GM12878 (cell line): ENCODE data around the gene TBC1D20. TPM values are rescaled to one million over a fixed set of nuclear protein-coding genes. Genes with fewer than 3 reads are reported as not detected.

Experiments used
- ATAC-seq: fragments of 200-7000 bp; cut with Tn5 transposase; 3 replicates; pipeline ENCODE4 v1.9.1; 2020; ENCODE audit warnings: mild to moderate bottlenecking, moderate library complexity
- BruUV-seq: library from RNA; stranded (reverse); fragments of 400-500 nt; replicated peaks from 2 replicates; lab custom pipeline; 2021; lab: Mats Ljungman, UMichigan
- CTCF ChIA-PET: fragments of 300-600 bp; sonication (Branson Sonifier 250); formaldehyde crosslinking; extraction: SDS; loops from one replicate; lab custom pipeline; 2021; ENCODE audit warnings: inconsistent platforms; lab: Yijun Ruan, JAX
- POLR2A ChIA-PET: fragments of 350-600 bp; formaldehyde crosslinking; extraction: SDS; loops from one replicate; lab custom pipeline; 2021; ENCODE audit warnings: inconsistent platforms; lab: Charles Lee
- RAD21 ChIA-PET: fragments of 300-600 bp; sonication (Branson Sonifier 250); formaldehyde crosslinking; loops from one replicate; lab custom pipeline; 2023; ENCODE audit warnings: antibody characterized with exemption; ENCODE audit not compliant: unreplicated experiment; lab: Charles Lee
- SMC1A ChIA-PET: fragments of 300-600 bp; sonication (Branson Sonifier 250); formaldehyde crosslinking; loops from one replicate; lab custom pipeline; 2023; ENCODE audit not compliant: unreplicated experiment, uncharacterized antibody; lab: Charles Lee
- DNase-seq: peaks from one replicate; pipeline ENCODE4 v3.0.0-alpha.2; 2011; ENCODE audit warnings: low read depth, low spot score
- FAIRE-seq: peaks from 3 replicates; lab custom pipeline; 2011; peaks lifted over from hg19 to GRCh38; lab: Jason Lieb, UNC
- H2AFZ ChIP-seq: 2 replicates; pipeline ENCODE4 v1.6.0; 2011; ENCODE audit warnings: low read depth, low read length, control low read depth; ENCODE audit not compliant: control insufficient read depth
- H3K27ac ChIP-seq: 2 replicates; pipeline ENCODE4 v1.5.1; 2011; ENCODE audit warnings: control low read depth; ENCODE audit not compliant: control insufficient read depth, insufficient read depth
- H3K27me3 ChIP-seq, 2 experiments: replicated peaks in 1 of 2; 2 replicates each; pipeline versions ENCODE4 v1.6.0 to v1.6.1; 2011; ENCODE audit warnings: low read length in 1 of 2; ENCODE audit not compliant: control insufficient read depth in 2 of 2, insufficient read depth in 2 of 2
- H3K36me3 ChIP-seq, 2 experiments: 2 replicates each; pipeline ENCODE4 v1.5.1; 2011; ENCODE audit warnings: low read length in 1 of 2; ENCODE audit not compliant: control insufficient read depth in 2 of 2, insufficient read depth in 2 of 2
- H3K4me1 ChIP-seq: 2 replicates; pipeline ENCODE4 v1.6.1; 2011; ENCODE audit warnings: mild to moderate bottlenecking, low read length, moderate library complexity, mixed read lengths; ENCODE audit not compliant: control insufficient read depth, insufficient read depth
- H3K4me2 ChIP-seq: 2 replicates; pipeline ENCODE4 v1.6.0; 2011; ENCODE audit warnings: control low read depth; ENCODE audit not compliant: control insufficient read depth, insufficient read depth
- H3K4me3 ChIP-seq: fragments of 200-600 bp; sonication (generic); 2 replicates; pipeline ENCODE4 v1.5.1; 2016
- H3K79me2 ChIP-seq: 2 replicates; pipeline ENCODE4 v1.6.0; 2011; ENCODE audit warnings: low read length; ENCODE audit not compliant: control insufficient read depth, insufficient read depth
- H3K9ac ChIP-seq: 2 replicates; pipeline ENCODE4 v1.8.0; 2011; ENCODE audit warnings: low read length, control low read depth, mixed read lengths; ENCODE audit not compliant: control insufficient read depth, insufficient read depth
- H3K9me3 ChIP-seq: replicated peaks from 3 replicates; pipeline ENCODE4 v1.5.1; 2011; ENCODE audit warnings: mild to moderate bottlenecking, low read length; ENCODE audit not compliant: control insufficient read depth, insufficient read depth
- H4K20me1 ChIP-seq: 2 replicates; pipeline ENCODE4 v1.6.0; 2011; ENCODE audit not compliant: control insufficient read depth, insufficient read depth
- E2F4 ChIP-seq: IDR thresholded peaks from 2 replicates; pipeline ENCODE4 v1.6.1; 2012; ENCODE audit warnings: low read depth, low read length, improper control_type of control experiment
- FOXK2 ChIP-seq: fragments of 450-650 bp; IDR thresholded peaks from 2 replicates; pipeline ENCODE4 v1.6.1; 2017; ENCODE audit warnings: mild to moderate bottlenecking, moderate library complexity
- GABPA ChIP-seq: IDR thresholded peaks from 2 replicates; pipeline ENCODE4 v1.6.1; 2014; ENCODE audit warnings: antibody characterized with exemption, low read depth, mild to moderate bottlenecking, inconsistent platforms
- NFYA ChIP-seq: IDR thresholded peaks from 2 replicates; pipeline ENCODE4 v1.6.1; 2011; ENCODE audit warnings: low read depth, mild to moderate bottlenecking, low read length, improper control_type of control experiment, borderline replicate concordance
- SMAD5 ChIP-seq: IDR thresholded peaks from 2 replicates; pipeline ENCODE4 v1.6.1; 2016; ENCODE audit warnings: antibody characterized with exemption, low read depth
- SMC3 ChIP-seq: IDR thresholded peaks from 2 replicates; pipeline ENCODE4 v1.6.1; 2011; ENCODE audit warnings: low read length, improper control_type of control experiment, borderline replicate concordance
- SP1 ChIP-seq: IDR thresholded peaks from one replicate; pipeline ENCODE4 v1.6.1; 2011; ENCODE audit warnings: low read depth, low read length
- WGBS: methylation state at CpG from one replicate; pipeline ENCODE4 v1.1.6; 2016; ENCODE audit warnings: low lambda C conversion rate; ENCODE audit not compliant: insufficient replicate concordance, insufficient coverage; ENCODE audit errors: missing lambda C conversion rate; 5-methylcytosine and 5-hydroxymethylcytosine counted together
- in situ Hi-C: fragments of 300-500 bp; cut with MboI; formaldehyde crosslinking; loops from 9 replicates; pipeline ENCODE4 v1.14.3; 2018; ENCODE audit warnings: mixed read lengths
- intact Hi-C: fragments of 100-400 bp; cut with micrococcal nuclease; formaldehyde crosslinking; loops from one replicate; pipeline ENCODE4 v1.14.2; 2022; ENCODE audit not compliant: unreplicated experiment
- polyA plus RNA-seq, 11 experiments: library from polyadenylated mRNA; depleted of rRNA in 4 of 11; unstranded in 6 of 11; stranded (reverse) in 5 of 11; fragments of >200 nt; fragmentation: Nextera tagmentation in 4 of 11; fragmentation: Illumina TruSeq in 1 of 11; extraction: Ambion mirVana in 4 of 11; extraction: Trizol in 1 of 11; gene quantifications; 1 replicate in 1 of 11; 2 replicates in 10 of 11; pipeline versions ENCODE4 v1.2.1 to v1.2.3, GENCODE V29; 2011 to 2016; ENCODE audit warnings: inconsistent platforms in 2 of 11, missing spikeins in 2 of 11, low read depth in 1 of 11
- total RNA-seq, 4 experiments: library from RNA; depleted of rRNA in 3 of 4; stranded (reverse); fragments of >200 nt in 3 of 4; fragmentation: Illumina TruSeq in 1 of 4; extraction: Trizol in 1 of 4; gene quantifications; 2 replicates each; pipeline versions ENCODE4 v1.2.1 to v1.2.3, GENCODE V29; 2013 to 2021

Gene TBC1D20
- total and polyA plus RNA-seq, 10 of the 15 experiments (the other 5 are each of a cell fraction or from before 2014, with no cell fraction given), result 4.3 to 17.9 (median 11.2) TPM

DNA sequence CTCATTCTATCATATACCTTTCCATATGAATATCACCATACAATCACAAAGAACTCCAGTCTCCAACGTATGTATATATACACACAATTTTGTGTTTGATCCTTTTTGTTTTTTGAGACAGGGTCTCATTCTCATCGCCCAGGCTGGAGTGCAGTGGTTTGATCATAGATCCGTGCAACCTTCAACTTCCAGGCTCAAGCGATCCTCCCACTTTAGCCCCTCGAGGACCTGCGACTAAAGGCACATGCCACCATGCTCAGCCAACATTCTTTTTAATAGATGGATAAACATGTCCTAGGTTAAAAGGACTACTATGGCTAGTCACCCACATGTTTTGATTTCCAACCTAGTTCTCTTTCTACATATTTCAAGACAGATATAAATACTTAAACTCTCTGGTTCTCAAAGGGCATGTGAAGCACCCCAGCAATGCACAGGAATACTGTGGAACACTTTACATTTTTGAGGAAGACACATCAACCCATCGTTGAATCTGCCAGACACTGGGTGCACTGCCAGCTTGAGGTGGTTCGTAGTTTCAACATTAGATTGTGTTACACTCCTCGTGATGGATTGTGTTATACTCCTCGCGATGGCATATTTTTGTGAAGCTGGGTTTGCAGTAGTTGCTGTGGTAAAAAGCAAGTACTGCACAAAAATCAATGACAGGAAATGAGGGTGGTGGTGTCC, 40.9 kb upstream of the TBC1D20 start:
- FAIRE-seq (no peak), DNase-seq (no peak), ATAC-seq (no peak)
- Histone ChIP-seq H3K4me1 (no peaks in the 10 kb centered on the region), H3K79me2 (no peaks in the 10 kb centered on the region; the same call in 1 of the 2 replicates), H3K9me3 (no peaks in the 10 kb centered on the region), H3K27ac (no peak overlapping the region), H3K4me2 (no peak overlapping the region), H2AFZ (no peak overlapping the region), H3K9ac (no peak overlapping the region), H3K36me3 (peaks cover 3 to 34% of the 10 kb centered on the region in 2 experiments), H3K27me3 (no peaks in the 10 kb centered on the region), H3K4me3 (no peak overlapping the region), H4K20me1 (no peaks in the 10 kb centered on the region)
- SMC1A ChIA-PET, result interaction anchor here (0.6 kb wide), 1 partner anchor 13 kb away, joined by 3 read pairs; no protein-coding TSS in a partner anchor
- no peak for TF ChIP-seq SMC3
- POLR2A ChIA-PET, result interaction anchor here (0.6 kb wide), 1 partner anchor 108 kb away, joined by 3 read pairs; no protein-coding TSS in a partner anchor
- CTCF ChIA-PET, result no interaction called here
- intact Hi-C loops (no loop called here), in situ Hi-C loops (no loop called here)
- WGBS, result 95% methylated on average over 11 of the region's 11 CpGs
- RAD21 ChIA-PET, result no interaction called here
- BruUV-seq, result no TSS peak

- Histone ChIP-seq H3K4me2 (no peak overlapping the region), H3K4me1 (no peaks in the 10 kb centered on the region), H4K20me1 (no peaks in the 10 kb centered on the region), H3K27me3 (no peaks in the 10 kb centered on the region), H2AFZ (no peak overlapping the region), H3K9ac (no peak overlapping the region), H3K4me3 (no peak overlapping the region), H3K79me2 (no peaks in the 10 kb centered on the region), H3K36me3 (peaks cover 3 to 37% of the 10 kb centered on the region in 2 experiments)
- DNase-seq (no peak), FAIRE-seq (no peak), ATAC-seq (no peak)
- ChIA-PET POLR2A (no interaction called here), SMC1A (no interaction called here), CTCF (no interaction called here), RAD21 (no interaction called here)
- no TSS peak for BruUV-seq
- in situ Hi-C loops, result no loop called here
- 100% methylated on average over 2 of the region's 2 CpGs for WGBS
- intact Hi-C loops, result no loop called here
- no peak for TF ChIP-seq NFYA
- TF ChIP-seq FOXK2, result no peak
- TF ChIP-seq E2F4, result no peak
- TF ChIP-seq SMAD5, result no peak
- TF ChIP-seq SP1, result no peak
- TF ChIP-seq GABPA, result no peak
- TF ChIP-seq, all 136 proteins: peak for 0
- Histone ChIP-seq H3K27ac (no peak overlapping the region), H3K9me3 (no peaks in the 10 kb centered on the region)
These were observed 35.6 kb upstream of the TBC1D20 start for GRCh38 chr20:497979-498378.
